ENCODE data around the gene PRR5.

The PRR5 gene

GRCh38 chr22:44782363-44782963, 80.5 kb downstream of the PRR5 start:
- no peaks in the 10 kb centered on the region for H3K36me3 ChIP-seq
- H3K9me3 ChIP-seq (replicated peaks in 1 of 11): no peaks in the 10 kb centered on the region
- no peak for TF ChIP-seq Cebpa-rat (IDR thresholded peaks at IDR 0.05)
- no peak overlapping the region for H3K4me3 ChIP-seq
- H3K4me1 ChIP-seq: no peaks in the 10 kb centered on the region
- H3K4me2 ChIP-seq: no peak overlapping the region
- no peaks in the 10 kb centered on the region; a peak in 1 of 22 replicates for H4K20me1 ChIP-seq
- H3K27me3 ChIP-seq: no peaks in the 10 kb centered on the region
- no peak overlapping the region for H3K9ac ChIP-seq
- H3K27ac ChIP-seq: no peak overlapping the region

- H3K27ac ChIP-seq: no peak overlapping the region
- no peak overlapping the region for H3K4me2 ChIP-seq
- H3K9ac ChIP-seq: no peak overlapping the region
- H3K9me3 ChIP-seq (replicated peaks in 1 of 11): no peaks in the 10 kb centered on the region
- TF ChIP-seq Cebpa-rat (IDR thresholded peaks at IDR 0.05): no peak
- H3K27me3 ChIP-seq: no peaks in the 10 kb centered on the region
- H3K4me1 ChIP-seq: no peaks in the 10 kb centered on the region
- no peaks in the 10 kb centered on the region for H3K36me3 ChIP-seq
- H3K4me3 ChIP-seq: no peak overlapping the region
- H4K20me1 ChIP-seq: no peaks in the 10 kb centered on the region; a peak in 1 of 22 replicates
Observed at GRCh38 chr22:44783091-44783490, 81.1 kb downstream of the PRR5 start.

GRCh38 chr22:44783581-44783980, 81.6 kb downstream of the PRR5 start:
- Histone ChIP-seq H3K9me3 (replicated peaks in 1 of 11) (no peaks in the 10 kb centered on the region), H3K27me3 (no peaks in the 10 kb centered on the region)

GRCh38 chr22:44786136-44786535, 84.1 kb downstream of the PRR5 start:
- H3K9me3 ChIP-seq (replicated peaks in 1 of 11): no peaks in the 10 kb centered on the region
- no peaks in the 10 kb centered on the region for H4K20me1 ChIP-seq
- no peaks in the 10 kb centered on the region for H3K4me1 ChIP-seq
- H3K27me3 ChIP-seq: no peaks in the 10 kb centered on the region
- H3K36me3 ChIP-seq: no peaks in the 10 kb centered on the region
- H3K4me3 ChIP-seq: no peak overlapping the region
- no peak overlapping the region for H3K27ac ChIP-seq
- TF ChIP-seq Cebpa-rat (IDR thresholded peaks at IDR 0.05): no peak
- no peak overlapping the region for H3K4me2 ChIP-seq
- no peak overlapping the region for H3K9ac ChIP-seq

More at GRCh38 chr22:44783581-44783980, 81.6 kb downstream of the PRR5 start:
- Histone ChIP-seq H3K4me2 (no peak overlapping the region), H3K9ac (no peak overlapping the region), H4K20me1 (no peaks in the 10 kb centered on the region; a peak in 1 of 22 replicates), H3K36me3 (no peaks in the 10 kb centered on the region), H3K27ac (no peak overlapping the region), H3K4me3 (no peak overlapping the region), H3K4me1 (no peaks in the 10 kb centered on the region)
- no peak for TF ChIP-seq Cebpa-rat (IDR thresholded peaks at IDR 0.05)

GRCh38 chr22:44786610-44787009, 84.6 kb downstream of the PRR5 start:
- no peaks in the 10 kb centered on the region for H3K4me1 ChIP-seq
- no peak for TF ChIP-seq Cebpa-rat (IDR thresholded peaks at IDR 0.05)
- no peak overlapping the region for H3K4me3 ChIP-seq
- H3K36me3 ChIP-seq: no peaks in the 10 kb centered on the region
- H4K20me1 ChIP-seq: no peaks in the 10 kb centered on the region
- H3K9me3 ChIP-seq (replicated peaks in 1 of 11): no peaks in the 10 kb centered on the region
- H3K9ac ChIP-seq: no peak overlapping the region
- no peak overlapping the region for H3K4me2 ChIP-seq
- no peaks in the 10 kb centered on the region for H3K27me3 ChIP-seq
- no peak overlapping the region for H3K27ac ChIP-seq
